ENCODE data around the gene SHPK. TPM values are rescaled to one million over a fixed set of nuclear protein-coding genes. Genes with fewer than 3 reads are reported as not detected.

SHPK gene
- polyA plus RNA-seq, 2 of the 4 experiments (the other 2 are of a cell fraction), result 10.7 to 11.2 TPM

- Histone ChIP-seq H3K27ac (peak overlapping the region; percentile 42 to 80), H3K4me1 (peaks cover 15% of the 10 kb centered on the region), H3K9me3 (no peaks in the 10 kb centered on the region), H3K4me3 (no peak overlapping the region), H3K4me2 (peak overlapping the region; percentile 47)
- POLR2A ChIA-PET, result interaction anchor here (0.6 to 2.9 kb wide), 4 partner anchors 8 to 47 kb away, joined by 3 to 21 read pairs (median 8); partner anchors contain the start of genes CTNS, EMC6, SHPK and TAX1BP3
- 63% methylated on average over 12 of the region's 22 CpGs for WGBS (ENCODE audit: missing lambda C conversion rate)
- CTCF ChIA-PET, result interaction anchor here (0.9 to 6.8 kb wide), 5 partner anchors 8 to 611 kb away, joined by 3 to 43 read pairs (median 4); no protein-coding TSS in a partner anchor
- no peak for FAIRE-seq
- TF ChIP-seq ESRRA (IDR thresholded peaks at IDR 0.05; ENCODE audit: borderline replicate concordance, low read length), result peak; percentile 93
- TF ChIP-seq CHD4 (IDR thresholded peaks at IDR 0.05; ENCODE audit: borderline replicate concordance), result no peak
- TF ChIP-seq JUNB (IDR thresholded peaks at IDR 0.05), result no peak
- no peak for TF ChIP-seq FOSL2 (IDR thresholded peaks at IDR 0.05)
- TF ChIP-seq FOSL2 (CRISPR knock-in tag; IDR thresholded peaks at IDR 0.05), result peak; percentile 58
- TF ChIP-seq, protein P1, sequence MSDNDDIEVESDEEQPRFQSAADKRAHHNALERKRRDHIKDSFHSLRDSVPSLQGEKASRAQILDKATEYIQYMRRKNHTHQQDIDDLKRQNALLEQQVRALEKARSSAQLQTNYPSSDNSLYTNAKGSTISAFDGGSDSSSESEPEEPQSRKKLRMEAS (IDR thresholded peaks at IDR 0.05), result peak; percentile 53
- TF ChIP-seq POLR2AphosphoS2 (conservative IDR thresholded peaks at IDR 0.05; ENCODE audit: low read length), result peak; percentile 80
- TF ChIP-seq KDM5A (IDR thresholded peaks at IDR 0.05), result no peak
- peak; percentile 61 to 80 for DNase-seq (ENCODE audit: low read depth in 1 of 2, low spot score in 1 of 2)
- ATAC-seq, result peak; percentile 51 to 68
Measured at GRCh38 chr17:3659541-3660111, 23.6 kb upstream of the SHPK start.

- no peak overlapping the region for H3K4me3 ChIP-seq
- H3K9me3 ChIP-seq, result no peaks in the 10 kb centered on the region
- ATAC-seq (peak; percentile 4; a peak in 4 of 6 replicates), DNase-seq (ENCODE audit: low read depth in 1 of 2, low spot score in 1 of 2) (no peak), FAIRE-seq (no peak)
- 89% methylated on average over 20 of the region's 22 CpGs for WGBS (ENCODE audit: missing lambda C conversion rate)
- ChIA-PET POLR2A (interaction anchor here (1.0 to 2.9 kb wide), 3 partner anchors 9 to 23 kb away, joined by 4 to 21 read pairs (median 11); partner anchors contain the start of genes CTNS, EMC6, SHPK and TAX1BP3), CTCF (interaction anchor here (1.6 to 6.8 kb wide), 4 partner anchors 8 to 610 kb away, joined by 3 to 43 read pairs (median 10); no protein-coding TSS in a partner anchor)
- peak overlapping the region; percentile 42 to 80; a peak in 5 of 6 replicates for H3K27ac ChIP-seq
- TF ChIP-seq POLR2AphosphoS2 (conservative IDR thresholded peaks at IDR 0.05; ENCODE audit: low read length) (no peak), RCOR1 (IDR thresholded peaks at IDR 0.05; ENCODE audit: low read depth, low read length) (no peak), CBX2 (IDR thresholded peaks at IDR 0.05; ENCODE audit: borderline replicate concordance, low read depth) (no peak)
- peaks cover 15% of the 10 kb centered on the region for H3K4me1 ChIP-seq
- peak overlapping the region; percentile 47 for H3K4me2 ChIP-seq
Measured at GRCh38 chr17:3658784-3659449, 22.9 kb upstream of the SHPK start.

GRCh38 chr17:3657874-3658783, 22.1 kb upstream of the SHPK start:
- TF ChIP-seq JUNB (IDR thresholded peaks at IDR 0.05), result no peak
- no peak for TF ChIP-seq HDAC2 (IDR thresholded peaks at IDR 0.05)
- TF ChIP-seq, protein P2, sequence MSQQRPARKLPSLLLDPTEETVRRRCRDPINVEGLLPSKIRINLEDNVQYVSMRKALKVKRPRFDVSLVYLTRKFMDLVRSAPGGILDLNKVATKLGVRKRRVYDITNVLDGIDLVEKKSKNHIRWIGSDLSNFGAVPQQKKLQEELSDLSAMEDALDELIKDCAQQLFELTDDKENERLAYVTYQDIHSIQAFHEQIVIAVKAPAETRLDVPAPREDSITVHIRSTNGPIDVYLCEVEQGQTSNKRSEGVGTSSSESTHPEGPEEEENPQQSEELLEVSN (IDR thresholded peaks at IDR 0.05; ENCODE audit: borderline replicate concordance, low read depth), result no peak
- no peak for TF ChIP-seq CBX8 (IDR thresholded peaks at IDR 0.05)
- no peak for TF ChIP-seq ZSCAN20 (CRISPR knock-in tag; IDR thresholded peaks at IDR 0.05)
- TF ChIP-seq MYC (IDR thresholded peaks at IDR 0.05; ENCODE audit: borderline replicate concordance, low read length), result no peak
- TF ChIP-seq RAD21 (conservative IDR thresholded peaks at IDR 0.05 in 1 of 2, IDR thresholded peaks at IDR 0.05 in 1 of 2), result no peak
- TF ChIP-seq CEBPB (IDR thresholded peaks at IDR 0.05), result no peak
- TF ChIP-seq FOSB (CRISPR knock-in tag; IDR thresholded peaks at IDR 0.05), result no peak
- peaks cover 15% of the 10 kb centered on the region for H3K4me1 ChIP-seq
- H3K4me2 ChIP-seq, result no peak overlapping the region
- CTCF ChIA-PET, result interaction anchor here (0.6 to 6.8 kb wide), 3 partner anchors 9 to 1937 kb away, joined by 4 to 43 read pairs (median 10); no protein-coding TSS in a partner anchor
- 92% methylated on average over 39 of the region's 42 CpGs for WGBS (ENCODE audit: missing lambda C conversion rate)
- no peak for DNase-seq (ENCODE audit: low read depth in 1 of 2, low spot score in 1 of 2)
- H3K4me3 ChIP-seq, result no peak overlapping the region
- H3K9me3 ChIP-seq, result no peaks in the 10 kb centered on the region
- FAIRE-seq, result no peak
- POLR2A ChIA-PET, result interaction anchor here (1.5 to 2.9 kb wide), 3 partner anchors 10 to 22 kb away, joined by 6 to 21 read pairs (median 11); partner anchors contain the start of genes CTNS, EMC6, SHPK and TAX1BP3
- ATAC-seq, result peak; percentile 0 to 4; a peak in 3 of 6 replicates
- peak overlapping the region in 1 of 2 experiments; percentile 80; a peak in 2 of 6 replicates for H3K27ac ChIP-seq

Data from A549 (cell line).